Measurements from ENCODE around the gene TANGO6.

The TANGO6 gene

GRCh38 chr16:69105501-69106361 lies 262.4 kb downstream of the TANGO6 start, which contains the start of gene HAS3:
Gene HAS3, plus strand, starts transcription at chr16:69105653. Its CDS starts 3,743 bp downstream, at chr16:69109396.
- no peak for DNase-seq (ENCODE audit: low read depth)

GRCh38 chr16:69106491-69107315 lies 263.4 kb downstream of the TANGO6 start:
- DNase-seq (ENCODE audit: low read depth), result no peak

- DNase-seq (ENCODE audit: low read depth), result no peak
Observed at GRCh38 chr16:69107316-69107962, 264.1 kb downstream of the TANGO6 start.

GRCh38 chr16:69108064-69108904 lies 265.0 kb downstream of the TANGO6 start:
- DNase-seq (ENCODE audit: low read depth), result no peak

- DNase-seq (ENCODE audit: low read depth), result no peak
Observed at GRCh38 chr16:69108905-69109252, 265.5 kb downstream of the TANGO6 start.

GRCh38 chr16:69109486-69110270 lies 266.3 kb downstream of the TANGO6 start:
- DNase-seq (ENCODE audit: low read depth), result no peak

- no peak for DNase-seq (ENCODE audit: low read depth)
Observed at GRCh38 chr16:69110406-69110805, 267.1 kb downstream of the TANGO6 start.

GRCh38 chr16:69111216-69111875 lies 268.0 kb downstream of the TANGO6 start:
- no peak for DNase-seq (ENCODE audit: low read depth)

GRCh38 chr16:69111876-69112230 lies 268.5 kb downstream of the TANGO6 start:
- DNase-seq (ENCODE audit: low read depth), result no peak

- DNase-seq (ENCODE audit: low read depth), result no peak
Observed at GRCh38 chr16:69112285-69113129, 269.2 kb downstream of the TANGO6 start.

GRCh38 chr16:69113216-69113615 lies 269.9 kb downstream of the TANGO6 start:
- DNase-seq (ENCODE audit: low read depth), result no peak

GRCh38 chr16:69114346-69114975 lies 271.1 kb downstream of the TANGO6 start:
- no peak for DNase-seq (ENCODE audit: low read depth)

GRCh38 chr16:69114976-69115355 lies 271.6 kb downstream of the TANGO6 start:
- no peak for DNase-seq (ENCODE audit: low read depth)

- no peak for DNase-seq (ENCODE audit: low read depth)
Observed at GRCh38 chr16:69115361-69115760, 272.0 kb downstream of the TANGO6 start.

- no peak for DNase-seq (ENCODE audit: low read depth)
Observed at GRCh38 chr16:69115837-69116236, 272.5 kb downstream of the TANGO6 start.

GRCh38 chr16:69116256-69116875 lies 273.0 kb downstream of the TANGO6 start:
- DNase-seq (ENCODE audit: low read depth), result no peak

GRCh38 chr16:69116906-69117305 lies 273.6 kb downstream of the TANGO6 start:
- no peak for DNase-seq (ENCODE audit: low read depth)

GRCh38 chr16:69118468-69118867 lies 275.1 kb downstream of the TANGO6 start:
- no peak for DNase-seq (ENCODE audit: low read depth)

GRCh38 chr16:69118994-69119393 lies 275.7 kb downstream of the TANGO6 start:
- DNase-seq (ENCODE audit: low read depth), result no peak

All from activated T-helper 1 cell treated with Interleukin-2 at 50 U/mL for 16 hours (primary cell).